Neural progenitor cell (in vitro differentiated cells): ENCODE measurements around the gene ESYT3. TPM values are rescaled to one million over a fixed set of nuclear protein-coding genes. Genes with fewer than 3 reads are reported as not detected.
"Not testable (repeated sequence)": the region's sequence is repeated elsewhere in the genome, so short reads cannot be mapped to it uniquely, and the experiment has no call there.

Source experiments
- DNase-seq: peaks from one replicate; pipeline ENCODE4 v3.0.0-alpha.2; 2016; ENCODE audit warnings: low spot score
- H2AFZ ChIP-seq: fragments of 200-600 bp; sonication (generic); replicated peaks from 2 replicates; pipeline ENCODE4 v1.6.1; 2016; ENCODE audit warnings: antibody characterized with exemption
- H3F3A ChIP-seq: fragments of 200-600 bp; sonication (generic); 2 replicates; pipeline ENCODE4 v1.6.1; 2016; ENCODE audit warnings: antibody characterized with exemption, low read depth
- H3K27ac ChIP-seq: fragments of 200-600 bp; sonication (generic); 2 replicates; pipeline ENCODE4 v1.5.1; 2016; ENCODE audit warnings: mild to moderate bottlenecking
- H3K27me3 ChIP-seq: fragments of 200-600 bp; sonication (generic); 2 replicates; pipeline ENCODE4 v1.6.1; 2016; ENCODE audit warnings: mild to moderate bottlenecking, moderate library complexity
- H3K36me3 ChIP-seq: fragments of 200-600 bp; sonication (generic); 2 replicates; pipeline ENCODE4 v1.5.1; 2016
- H3K4me1 ChIP-seq: fragments of 200-600 bp; sonication (generic); 2 replicates; pipeline ENCODE4 v1.6.1; 2016; ENCODE audit warnings: mixed run types
- H3K4me2 ChIP-seq: fragments of 200-600 bp; sonication (generic); 2 replicates; pipeline ENCODE4 v1.6.1; 2016
- H3K4me3 ChIP-seq: fragments of 200-600 bp; sonication (generic); 2 replicates; pipeline ENCODE4 v1.5.1; 2016
- H3K79me2 ChIP-seq: fragments of 200-600 bp; sonication (generic); 2 replicates; pipeline ENCODE4 v1.6.1; 2016; ENCODE audit warnings: low read depth
- H3K9ac ChIP-seq: fragments of 200-600 bp; sonication (generic); 2 replicates; pipeline ENCODE4 v1.6.1; 2016
- H3K9me3 ChIP-seq: fragments of 200-600 bp; sonication (generic); 2 replicates; pipeline ENCODE4 v1.5.1; 2016; ENCODE audit warnings: low read depth
- H4K20me1 ChIP-seq: fragments of 200-600 bp; sonication (generic); 2 replicates; pipeline ENCODE4 v1.6.1; 2016; ENCODE audit warnings: low read depth
- H3K27ac Mint-ChIP-seq: 3 replicates; pipeline ENCODE4 v1.8.0; 2021; ENCODE audit warnings: mixed read lengths
- H3K27me3 Mint-ChIP-seq: 2 replicates; pipeline ENCODE4 v1.8.0; 2022; ENCODE audit warnings: low read depth, mild to moderate bottlenecking, inconsistent platforms, moderate library complexity, mixed read lengths; ENCODE audit not compliant: insufficient read depth
- H3K36me3 Mint-ChIP-seq: 3 replicates; pipeline ENCODE4 v1.8.0; 2021; ENCODE audit warnings: mixed read lengths
- H3K4me1 Mint-ChIP-seq: 3 replicates; pipeline ENCODE4 v1.8.0; 2021; ENCODE audit warnings: mixed read lengths
- H3K4me3 Mint-ChIP-seq: 3 replicates; pipeline ENCODE4 v1.8.0; 2021; ENCODE audit warnings: mild to moderate bottlenecking, moderate library complexity, mixed read lengths
- H3K9me3 Mint-ChIP-seq: 3 replicates; pipeline ENCODE4 v1.8.0; 2020; ENCODE audit warnings: mixed read lengths
- EZH2 ChIP-seq: fragments of 200-600 bp; sonication (generic); IDR thresholded peaks from 2 replicates; pipeline ENCODE4 v1.6.1; 2017; ENCODE audit warnings: antibody characterized with exemption, mild to moderate bottlenecking, moderate library complexity
- EZH2phosphoT487 ChIP-seq: fragments of 200-600 bp; sonication (generic); IDR thresholded peaks from 2 replicates; pipeline ENCODE4 v1.6.1; 2017; ENCODE audit warnings: antibody characterized with exemption
- total RNA-seq: library from RNA; depleted of rRNA; stranded (reverse); fragments of >200 nt; gene quantifications from 2 replicates; pipeline ENCODE4 v1.2.3, GENCODE V29; 2015; ENCODE audit warnings: low replicate concordance
- TF ChIP-seq, protein P1 (sequence below): fragments of 200-600 bp; sonication (generic); IDR thresholded peaks from 2 replicates; pipeline ENCODE4 v1.5.1; 2017; ENCODE audit warnings: antibody characterized with exemption, mild to moderate bottlenecking

ESYT3 gene
- total RNA-seq, 1 donor from 2014 or later: 1.4 TPM

DNA sequence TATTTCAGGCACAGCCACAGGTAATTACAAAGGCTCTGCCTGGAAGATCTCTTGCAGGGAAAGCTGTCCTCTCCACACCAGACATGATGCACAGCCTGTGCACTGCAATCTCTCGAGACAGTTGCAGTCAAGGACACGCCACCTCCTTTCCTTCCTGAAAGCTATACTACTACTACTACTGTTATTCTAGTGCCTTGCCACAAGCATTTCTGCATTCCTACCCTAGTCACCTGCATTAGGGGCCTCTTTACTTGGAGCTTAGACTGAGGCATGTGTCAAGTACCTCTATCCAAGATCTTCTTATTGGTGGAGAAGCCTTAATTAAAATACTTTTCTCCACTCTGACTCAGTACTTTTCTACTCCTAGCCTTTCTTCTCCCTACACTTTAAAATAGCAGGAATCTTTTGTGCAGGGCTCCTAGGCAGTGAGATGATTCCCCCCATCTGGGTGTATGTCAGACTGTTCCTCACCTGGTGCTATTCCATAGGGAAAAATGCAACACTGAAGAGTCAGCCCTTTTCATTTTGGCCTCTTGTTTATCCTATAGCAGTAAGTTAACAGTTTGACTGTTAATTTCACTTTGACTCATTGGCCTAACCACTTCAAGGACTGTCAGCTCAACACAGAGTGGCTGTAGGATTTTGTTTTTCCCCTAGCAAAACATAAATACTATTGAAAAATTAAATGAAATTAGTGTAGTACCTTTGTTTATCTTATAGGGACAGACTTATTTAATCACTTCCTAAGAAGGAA is 78.9 kb downstream of the ESYT3 start:
- no peak overlapping the region for H2AFZ ChIP-seq
- H3K9me3 ChIP-seq: peaks cover 5% of the 10 kb centered on the region
- TF ChIP-seq EZH2phosphoT487 (no peak), EZH2 (no peak)
- TF ChIP-seq, protein P1, sequence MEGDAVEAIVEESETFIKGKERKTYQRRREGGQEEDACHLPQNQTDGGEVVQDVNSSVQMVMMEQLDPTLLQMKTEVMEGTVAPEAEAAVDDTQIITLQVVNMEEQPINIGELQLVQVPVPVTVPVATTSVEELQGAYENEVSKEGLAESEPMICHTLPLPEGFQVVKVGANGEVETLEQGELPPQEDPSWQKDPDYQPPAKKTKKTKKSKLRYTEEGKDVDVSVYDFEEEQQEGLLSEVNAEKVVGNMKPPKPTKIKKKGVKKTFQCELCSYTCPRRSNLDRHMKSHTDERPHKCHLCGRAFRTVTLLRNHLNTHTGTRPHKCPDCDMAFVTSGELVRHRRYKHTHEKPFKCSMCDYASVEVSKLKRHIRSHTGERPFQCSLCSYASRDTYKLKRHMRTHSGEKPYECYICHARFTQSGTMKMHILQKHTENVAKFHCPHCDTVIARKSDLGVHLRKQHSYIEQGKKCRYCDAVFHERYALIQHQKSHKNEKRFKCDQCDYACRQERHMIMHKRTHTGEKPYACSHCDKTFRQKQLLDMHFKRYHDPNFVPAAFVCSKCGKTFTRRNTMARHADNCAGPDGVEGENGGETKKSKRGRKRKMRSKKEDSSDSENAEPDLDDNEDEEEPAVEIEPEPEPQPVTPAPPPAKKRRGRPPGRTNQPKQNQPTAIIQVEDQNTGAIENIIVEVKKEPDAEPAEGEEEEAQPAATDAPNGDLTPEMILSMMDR: no peak
- no peak overlapping the region for H3K27ac ChIP-seq
- H3K4me1 Mint-ChIP-seq: no peaks in the 10 kb centered on the region
- no peak overlapping the region for H3K9ac ChIP-seq
- no peaks in the 10 kb centered on the region for H3F3A ChIP-seq
- H3K27ac Mint-ChIP-seq: no peak overlapping the region
- no peaks in the 10 kb centered on the region for H3K79me2 ChIP-seq
- no peak overlapping the region for H3K4me3 ChIP-seq
- H3K27me3 ChIP-seq: no peaks in the 10 kb centered on the region
- no peaks in the 10 kb centered on the region for H3K27me3 Mint-ChIP-seq
- H3K4me1 ChIP-seq: no peaks in the 10 kb centered on the region
- H3K4me3 Mint-ChIP-seq: no peak overlapping the region
- H3K36me3 Mint-ChIP-seq: peaks cover 13% of the 10 kb centered on the region
- H4K20me1 ChIP-seq: no peaks in the 10 kb centered on the region
- no peak overlapping the region for H3K4me2 ChIP-seq
- H3K9me3 Mint-ChIP-seq: peaks cover 1% of the 10 kb centered on the region
- no peak for DNase-seq
- no peaks in the 10 kb centered on the region for H3K36me3 ChIP-seq

DNA sequence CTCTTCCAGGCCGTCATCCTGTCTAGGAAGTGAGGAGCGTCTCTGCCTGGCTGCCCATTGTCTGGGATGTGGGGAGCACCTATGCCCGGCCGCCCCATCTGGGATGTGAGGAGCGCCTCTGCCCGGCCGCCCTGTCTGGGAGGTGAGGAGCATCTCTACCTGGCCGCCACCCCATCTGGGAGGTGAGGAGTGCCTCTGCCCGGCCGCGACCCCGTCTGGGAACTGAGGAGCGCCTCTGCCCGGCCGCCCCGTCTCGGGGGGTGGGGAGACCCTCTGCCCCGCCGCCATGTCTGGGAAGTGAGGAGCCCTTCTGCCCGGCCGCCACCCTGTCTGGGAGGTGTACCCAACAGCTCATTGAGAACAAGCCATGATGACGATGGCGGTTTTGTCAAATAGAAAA is 87.0 kb downstream of the ESYT3 start:
- H3K27me3 Mint-ChIP-seq, H3K4me1 Mint-ChIP-seq: not testable (repeated sequence)
- peaks cover 32% of the 10 kb centered on the region for H3K36me3 Mint-ChIP-seq

More for the DNA sequence above, 87.0 kb downstream of the ESYT3 start:
- not testable (repeated sequence) for H4K20me1 ChIP-seq, H3K9me3 ChIP-seq, H3K79me2 ChIP-seq, H3K9me3 Mint-ChIP-seq, H3K4me1 ChIP-seq, H3K27ac ChIP-seq, DNase-seq, H3F3A ChIP-seq, H3K27ac Mint-ChIP-seq, H3K4me3 ChIP-seq, H3K4me3 Mint-ChIP-seq, H3K36me3 ChIP-seq, H3K27me3 ChIP-seq, H3K4me2 ChIP-seq, H2AFZ ChIP-seq, H3K9ac ChIP-seq

Other genes with a start within 250 kb of the ESYT3 start
- gene ARMC8, start 247.3 kb upstream of the ESYT3 start, total RNA-seq: 61.9 and 80.3 TPM in 2 replicates
- gene NME9, start 104.8 kb upstream of the ESYT3 start, total RNA-seq: 1.1 and 2.2 TPM in 2 replicates
- 11.2 and 17.2 TPM in 2 replicates for gene MRAS, start 86.0 kb upstream of the ESYT3 start, total RNA-seq
- 59.8 and 101 TPM in 2 replicates for gene CEP70, start 159.6 kb downstream of the ESYT3 start, total RNA-seq
- gene FAIM, start 174.2 kb downstream of the ESYT3 start, total RNA-seq: 9.8 and 13.2 TPM in 2 replicates